T47D (cell line): Measurements from ENCODE around the gene FBXL22.

ENCODE experiments used
- DNase-seq, 2 experiments: peaks; one replicate each; pipeline versions ENCODE4 v3.0.0 to v3.0.0-alpha.2; 2011 to 2012; ENCODE audit warnings: low read depth in 1 of 2, low spot score in 1 of 2
- JUND ChIP-seq: IDR thresholded peaks from 2 replicates; pipeline ENCODE4 v1.6.1; 2012; ENCODE audit warnings: low read depth
- in situ Hi-C: cut with HindIII; loops from 2 replicates; pipeline ENCODE4 v1.10.0; 2016; ENCODE audit warnings: low sequenced_read_pairs, low pct_unique_long_range_greater_than_20kb

The FBXL22 gene, protein sequence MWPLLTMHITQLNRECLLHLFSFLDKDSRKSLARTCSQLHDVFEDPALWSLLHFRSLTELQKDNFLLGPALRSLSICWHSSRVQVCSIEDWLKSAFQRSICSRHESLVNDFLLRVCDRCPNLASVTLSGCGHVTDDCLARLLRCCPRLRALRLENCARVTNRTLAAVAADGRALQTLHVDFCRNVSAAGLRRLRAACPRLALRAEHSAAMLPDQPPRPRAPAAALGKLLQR

DNA sequence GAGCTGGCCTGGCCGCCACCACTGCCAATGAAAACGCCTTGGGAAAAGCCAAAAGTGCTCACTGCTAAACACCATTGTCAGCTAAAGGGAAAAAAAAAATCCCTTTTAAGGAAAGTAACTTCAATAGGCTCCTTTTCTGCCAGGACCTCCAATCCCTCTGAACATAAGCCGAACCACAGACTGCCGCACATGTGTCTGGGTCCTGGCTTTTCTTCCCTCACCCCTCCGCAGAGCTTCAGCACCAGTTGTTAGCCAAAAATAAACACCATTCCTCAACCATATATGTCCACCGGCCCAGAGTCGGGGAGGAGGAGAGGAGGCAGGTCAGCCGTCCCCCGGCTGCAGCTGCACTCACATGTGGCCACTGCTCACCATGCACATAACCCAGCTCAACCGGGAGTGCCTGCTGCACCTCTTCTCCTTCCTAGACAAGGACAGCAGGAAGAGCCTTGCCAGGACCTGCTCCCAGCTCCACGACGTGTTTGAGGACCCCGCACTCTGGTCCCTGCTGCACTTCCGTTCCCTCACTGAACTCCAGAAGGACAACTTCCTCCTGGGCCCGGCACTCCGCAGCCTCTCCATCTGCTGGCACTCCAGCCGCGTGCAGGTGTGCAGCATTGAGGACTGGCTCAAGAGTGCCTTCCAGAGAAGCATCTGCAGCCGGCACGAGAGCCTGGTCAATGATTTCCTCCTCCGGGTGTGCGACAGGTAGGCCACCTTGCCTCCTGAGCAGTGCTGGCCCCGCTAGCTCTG is at the start of gene FBXL22:
FBXL22 (plus strand) TSS at position 350 of the 753 bp plus-strand sequence; CDS start at position 356, 6 bp downstream.
- in situ Hi-C loops = no loop called here
- TF ChIP-seq JUND = no peak
- DNase-seq = no peak

DNA sequence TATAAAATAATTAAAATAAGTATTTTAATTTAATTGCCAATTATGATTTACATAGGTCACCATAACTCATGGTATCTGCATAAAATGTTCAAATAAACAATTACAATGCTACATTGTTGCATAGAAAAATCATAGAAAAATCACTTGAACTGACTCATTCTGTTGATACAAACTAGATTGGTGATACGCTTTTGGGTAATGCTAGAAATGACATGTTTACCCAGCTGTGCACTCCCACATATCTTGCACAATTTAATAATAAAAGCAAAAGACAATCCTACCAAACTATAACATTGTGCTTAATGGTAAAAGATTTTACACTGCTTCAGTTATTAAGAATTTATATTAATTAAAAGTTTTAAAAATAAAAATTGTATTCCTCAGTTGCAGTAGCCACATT is 45.8 kb upstream of the FBXL22 start:
- no peak for TF ChIP-seq JUND

DNA sequence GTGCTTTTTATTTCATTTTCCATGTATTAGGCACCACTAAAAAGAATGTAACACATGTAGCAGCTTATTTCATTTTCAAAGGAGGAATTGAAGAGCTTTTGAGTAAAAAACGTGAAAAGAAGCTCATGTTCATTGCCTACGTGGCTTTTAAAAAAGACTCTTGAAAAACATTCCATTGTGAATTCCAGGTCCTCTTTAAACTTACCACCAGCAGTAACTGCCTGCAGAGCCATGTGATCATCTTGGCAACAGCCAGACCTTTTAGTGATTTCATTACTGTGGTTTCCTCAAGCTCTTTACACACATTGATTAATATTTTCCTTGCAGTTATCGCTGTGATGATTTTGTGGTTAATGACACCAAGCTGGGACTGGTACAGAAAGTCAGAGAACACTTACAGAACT is 43.8 kb upstream of the FBXL22 start:
- no peak for TF ChIP-seq JUND
- in situ Hi-C loops = no loop called here
- peak; percentile 16 to 30 for DNase-seq

More for the DNA sequence above, 45.8 kb upstream of the FBXL22 start:
- no peak for DNase-seq
- in situ Hi-C loops = no loop called here

DNA sequence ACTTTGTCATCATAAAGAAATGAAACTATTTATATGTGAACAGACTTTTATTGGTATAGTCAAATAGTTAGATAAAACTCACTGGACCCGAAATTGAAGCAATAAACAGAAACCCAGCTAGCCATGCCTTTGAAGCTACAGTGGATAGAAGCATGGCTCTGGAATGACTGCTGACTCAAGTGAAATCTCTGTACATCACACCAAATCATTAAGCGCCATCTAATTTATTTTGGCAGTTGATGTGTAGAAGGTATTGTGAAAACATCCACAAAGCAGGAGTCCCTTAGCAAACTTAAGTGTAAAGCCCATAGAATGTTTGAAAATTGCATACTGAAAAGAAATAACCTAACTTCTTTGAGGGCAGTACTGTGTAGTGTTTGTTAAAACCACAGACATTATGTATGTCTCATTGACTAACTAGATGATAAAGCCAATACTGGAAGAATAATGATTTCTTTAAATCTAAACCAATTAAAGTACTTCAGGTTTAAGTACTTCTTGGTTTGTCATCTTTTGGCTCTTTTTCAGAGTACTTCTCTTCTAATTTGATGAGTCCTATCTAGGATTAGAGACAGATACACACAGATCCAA is 42.8 kb upstream of the FBXL22 start:
- in situ Hi-C loops = no loop called here
- TF ChIP-seq JUND = no peak

DNA sequence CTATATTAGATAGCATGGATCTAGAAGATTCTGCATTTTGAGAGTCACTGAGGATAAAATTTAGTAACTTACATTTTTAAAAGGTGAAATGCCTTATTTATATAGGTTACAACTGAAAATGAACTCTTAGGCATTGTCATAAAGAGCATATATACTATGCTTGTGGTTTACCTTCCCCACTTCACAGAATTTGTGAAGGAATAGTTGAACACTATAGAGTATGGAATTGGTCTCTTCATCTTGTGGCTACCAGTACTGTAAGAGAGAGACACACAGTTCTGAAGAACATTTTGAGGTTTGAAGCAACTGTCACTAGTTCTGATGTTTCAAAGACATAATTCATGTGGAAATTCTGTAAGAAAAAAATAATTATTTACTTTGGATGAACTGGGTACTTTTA is 41.7 kb upstream of the FBXL22 start:
- TF ChIP-seq JUND = no peak
- DNase-seq = no peak
- in situ Hi-C loops = no loop called here

More for the DNA sequence above, 42.8 kb upstream of the FBXL22 start:
- DNase-seq = no peak

DNA sequence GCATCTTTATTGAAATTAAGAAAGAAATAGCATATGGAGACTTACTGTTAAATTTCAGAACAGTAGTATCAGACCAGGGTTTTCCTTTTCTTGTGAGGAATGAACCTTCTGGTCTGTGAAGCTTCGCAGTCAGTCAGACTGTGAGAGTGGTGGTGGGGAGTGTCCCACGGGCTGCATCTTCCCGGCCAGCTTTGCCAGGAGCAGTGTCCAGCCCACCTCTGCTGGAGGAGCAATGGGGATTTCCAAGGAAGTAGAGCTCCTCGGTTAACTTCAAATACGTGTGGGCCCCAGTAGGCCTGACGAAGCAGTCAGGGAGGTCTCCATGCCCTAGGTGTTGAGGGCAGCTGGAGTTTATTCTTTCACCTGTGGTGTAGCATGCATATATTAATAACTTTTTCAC is 40.9 kb upstream of the FBXL22 start:
- in situ Hi-C loops = no loop called here
- DNase-seq = no peak
- no peak for TF ChIP-seq JUND

DNA sequence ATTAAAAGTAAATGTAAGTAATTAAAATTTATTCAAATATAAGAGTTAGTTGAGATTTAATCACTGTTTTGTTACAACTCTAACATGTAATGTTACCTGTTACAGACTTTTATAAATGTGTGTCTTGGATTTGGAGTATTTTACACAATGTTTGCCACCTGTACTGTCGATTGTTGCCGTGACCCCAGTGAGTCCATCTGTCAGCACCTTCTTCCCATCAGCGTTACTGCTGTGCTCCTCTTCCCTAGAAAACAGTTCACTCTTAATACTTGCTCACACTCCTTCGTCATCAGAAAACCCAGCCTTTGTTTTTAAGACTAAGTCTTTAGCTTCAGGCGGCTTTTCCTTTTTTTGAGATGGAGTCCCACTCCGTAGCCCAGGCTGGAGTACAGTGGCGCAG is 40.5 kb upstream of the FBXL22 start:
- no peak for TF ChIP-seq JUND
- in situ Hi-C loops = no loop called here
- DNase-seq = no peak

DNA sequence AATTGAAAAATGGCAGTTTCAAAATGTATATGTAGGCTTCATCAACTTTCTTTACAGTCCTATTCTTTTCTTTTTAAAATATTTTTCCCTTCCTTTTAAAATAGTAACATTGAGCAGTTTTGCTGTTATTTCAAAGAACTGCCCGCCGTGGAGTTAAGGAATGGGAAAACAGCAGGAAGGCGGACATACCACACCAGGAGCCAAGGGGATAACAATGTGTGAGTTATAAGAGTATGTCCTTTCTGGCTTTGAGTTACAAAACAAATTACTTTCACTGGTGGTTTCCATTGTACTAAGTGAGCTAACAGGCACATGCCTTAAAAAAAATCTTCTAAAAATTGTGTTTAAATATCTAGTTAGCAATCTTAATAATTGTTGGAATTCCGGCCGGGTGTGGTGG is 37.4 kb upstream of the FBXL22 start:
- no peak for DNase-seq
- TF ChIP-seq JUND = no peak
- in situ Hi-C loops = no loop called here

DNA sequence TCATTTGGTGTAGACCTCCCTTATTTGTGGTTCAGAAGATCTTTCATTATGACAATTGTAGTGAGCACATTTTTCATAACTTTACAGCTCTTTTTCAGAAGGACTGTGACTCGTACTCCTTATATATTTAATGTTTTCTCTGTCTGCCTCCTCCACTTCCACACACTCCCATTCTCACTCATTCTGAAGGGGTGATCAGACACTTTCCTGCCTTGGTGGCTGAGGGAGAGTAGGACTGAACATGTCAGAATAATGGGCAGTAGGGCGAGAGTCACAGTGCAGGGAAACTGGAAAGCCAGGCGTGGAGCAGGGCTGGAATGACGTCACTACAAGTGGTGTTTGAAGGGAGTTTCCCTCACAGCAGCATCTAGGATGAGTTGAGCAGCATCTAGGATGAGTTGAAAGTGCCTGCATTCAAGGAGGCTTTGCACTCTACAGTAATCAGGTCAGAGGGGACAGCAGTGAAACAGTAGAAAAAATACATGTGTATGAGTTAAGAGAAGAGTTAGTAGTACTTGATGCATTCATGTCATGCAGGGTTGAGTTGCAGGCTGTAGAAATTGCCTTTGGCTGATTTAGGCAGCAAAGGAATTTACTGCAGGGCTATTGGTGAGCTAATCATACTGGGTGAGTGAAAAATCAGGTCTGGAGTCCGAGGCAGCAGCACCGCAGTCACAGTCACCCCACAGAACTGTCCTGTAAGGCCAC is 36.3 kb upstream of the FBXL22 start:
- no peak for TF ChIP-seq JUND
- no peak for DNase-seq
- in situ Hi-C loops = no loop called here

DNA sequence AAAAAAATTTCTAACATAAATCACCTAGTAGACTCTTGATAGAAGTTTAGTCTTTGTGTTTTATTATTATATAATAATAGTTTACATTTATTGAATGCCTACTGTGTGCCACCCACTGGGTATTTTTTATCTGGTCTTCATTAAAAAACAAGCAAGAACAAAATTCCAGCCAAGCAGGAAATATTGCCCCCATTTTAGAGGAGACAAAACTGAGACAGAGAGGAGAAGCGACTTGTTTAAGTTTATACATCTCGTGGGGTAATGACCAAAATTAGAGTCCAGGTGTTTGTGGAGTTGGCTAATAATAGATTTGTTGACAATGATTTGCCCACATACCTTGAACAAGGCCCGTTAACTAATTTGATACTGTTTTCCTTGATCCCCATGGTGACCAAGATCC is 33.1 kb upstream of the FBXL22 start:
- TF ChIP-seq JUND = no peak
- no peak for DNase-seq
- in situ Hi-C loops = no loop called here

DNA sequence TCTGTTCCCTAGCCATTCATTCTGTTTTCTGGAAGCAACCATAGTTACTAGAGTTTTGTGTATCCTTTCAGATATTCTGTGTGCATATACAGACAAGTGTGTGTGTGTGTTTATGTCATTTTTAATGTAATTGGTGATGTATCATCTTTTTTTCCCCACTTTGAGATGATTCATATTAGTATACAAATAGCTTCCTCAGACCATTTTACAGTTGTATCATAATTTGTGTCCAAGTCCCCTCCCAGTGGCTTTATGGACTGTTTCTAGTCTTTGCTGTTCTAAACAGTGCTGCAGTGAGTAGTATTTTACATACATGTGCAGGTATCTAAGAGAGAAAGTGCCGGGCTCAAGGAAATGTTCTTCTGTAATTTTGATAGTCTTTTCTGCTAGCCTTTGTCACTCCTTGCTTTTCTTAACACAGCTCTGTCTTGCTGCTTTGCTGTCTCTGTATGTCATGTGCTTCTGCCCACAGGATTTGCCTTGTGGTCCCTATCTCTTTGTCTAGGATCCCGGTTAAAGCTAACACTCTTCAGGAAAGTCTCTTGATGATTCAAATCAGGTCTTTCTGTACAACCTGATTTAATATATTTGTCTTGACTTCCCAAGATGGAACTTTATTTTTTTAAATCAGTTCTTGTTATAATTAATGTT is 31.5 kb upstream of the FBXL22 start:
- no peak for DNase-seq
- in situ Hi-C loops = no loop called here
- TF ChIP-seq JUND = no peak

DNA sequence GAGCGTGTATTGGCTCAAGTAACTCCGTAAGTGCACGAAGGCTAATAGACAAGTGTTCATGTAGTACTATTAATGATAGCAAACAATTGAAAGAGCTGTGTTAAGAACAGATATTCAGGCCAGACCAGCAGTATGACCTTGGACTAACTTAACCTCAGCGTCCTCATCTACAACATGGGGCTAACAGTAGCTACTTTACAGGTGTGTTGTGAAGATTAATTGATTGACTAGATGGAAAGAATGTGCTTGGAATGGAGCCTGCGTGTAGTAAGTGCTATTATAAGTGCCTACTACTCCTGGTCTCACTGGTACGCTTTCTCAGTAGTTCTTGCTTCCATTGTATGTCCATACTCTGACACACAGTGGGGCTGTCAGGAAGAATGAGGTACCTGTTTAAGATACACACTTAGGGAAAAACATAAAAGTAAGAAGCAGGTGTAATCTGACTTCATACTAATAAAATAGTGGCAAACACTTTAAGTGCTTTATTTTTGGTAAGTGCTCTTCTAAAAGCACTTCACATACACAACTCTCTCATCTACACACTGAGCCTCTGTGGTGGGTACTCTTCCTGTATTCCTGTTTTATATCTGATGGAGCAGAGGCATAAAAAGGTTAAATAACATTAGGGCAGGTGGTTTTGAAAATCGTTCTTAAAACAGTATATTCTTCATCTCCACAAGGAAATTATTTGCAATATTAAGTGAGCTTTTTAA is 24.3 kb upstream of the FBXL22 start:
- DNase-seq = no peak
- TF ChIP-seq JUND = no peak
- in situ Hi-C loops = no loop called here
